HG03457 (cell line): Measurements from ENCODE around the gene PPHLN1.
"Not testable (repeated sequence)": the region's sequence is repeated elsewhere in the genome, so short reads cannot be mapped to it uniquely, and the experiment has no call there.

Experiments used
- ATAC-seq: cut with Tn5 transposase; IDR thresholded peaks from one replicate; pipeline ENCODE4 v1.9.1; 2021; ENCODE audit warnings: moderate number of reproducible peaks; ENCODE audit not compliant: unreplicated experiment

Gene PPHLN1

DNA sequence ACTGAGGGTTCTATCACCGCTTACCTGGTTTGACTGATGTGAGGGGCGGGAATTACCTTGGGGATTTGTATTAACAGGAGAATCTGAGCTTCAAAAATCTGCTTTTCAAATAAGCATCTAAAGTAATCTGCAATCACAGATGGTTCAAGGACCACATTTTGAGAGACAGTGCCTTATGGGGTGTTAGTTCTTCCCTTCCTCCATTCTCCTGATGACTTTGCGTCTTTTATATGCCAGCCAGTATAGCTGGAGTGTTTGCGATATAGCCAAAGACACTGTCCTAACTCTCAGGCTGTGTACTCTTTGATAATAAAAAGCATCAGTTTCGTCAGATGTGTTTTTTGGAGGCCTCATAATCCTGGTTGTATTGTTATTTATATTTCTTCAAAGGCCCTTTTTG is 39.5 kb downstream of the PPHLN1 start:
- ATAC-seq: no peak

DNA sequence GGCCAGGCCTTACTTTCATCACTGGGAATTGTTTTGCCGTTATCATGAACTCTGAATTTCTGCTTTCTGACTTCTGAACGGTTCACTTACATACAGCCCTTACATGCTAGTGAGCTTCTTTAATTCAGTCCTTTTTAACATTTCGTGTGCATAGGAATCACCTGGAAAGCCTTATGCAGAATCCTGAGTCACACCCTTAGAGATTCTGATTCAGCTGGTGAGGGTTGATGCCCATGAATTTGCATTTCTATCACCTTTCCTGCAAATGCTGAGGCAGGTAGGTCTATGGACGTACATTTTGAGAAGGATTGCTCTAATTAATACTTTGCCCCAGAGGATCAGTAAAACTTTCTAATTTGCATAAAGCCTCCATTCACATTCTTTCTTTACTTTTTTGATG is 44.0 kb downstream of the PPHLN1 start:
- no peak for ATAC-seq

DNA sequence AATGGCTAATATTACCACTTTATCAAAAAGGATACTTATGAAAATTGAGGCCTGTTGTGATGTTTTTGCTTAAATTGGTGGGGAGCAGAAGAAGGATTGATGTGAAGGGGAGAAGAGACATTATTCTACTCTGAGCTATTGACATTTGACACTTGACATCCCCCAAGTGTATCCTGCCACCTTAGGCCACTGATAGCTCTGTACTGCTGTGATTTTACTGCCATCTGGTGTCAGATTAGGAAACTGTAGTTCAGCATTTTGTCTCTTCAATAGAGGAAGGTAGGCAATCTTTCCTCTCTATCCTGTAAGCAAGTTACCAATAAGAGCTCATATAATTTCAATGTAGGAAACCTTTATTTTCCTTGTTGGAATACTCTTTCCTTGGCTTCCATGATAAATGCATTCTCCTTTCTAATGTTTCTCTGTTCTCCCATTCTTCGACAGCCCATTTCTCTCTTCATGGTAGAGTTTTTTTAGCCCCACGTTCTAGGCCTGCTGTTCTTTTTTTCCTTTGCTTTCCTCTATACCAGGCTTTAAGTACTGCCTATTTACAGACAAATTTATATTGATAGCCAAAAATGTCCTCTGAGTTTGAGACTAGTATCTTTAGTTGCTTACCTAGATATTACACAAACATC is 46.3 kb downstream of the PPHLN1 start:
- peak; percentile 76 for ATAC-seq

DNA sequence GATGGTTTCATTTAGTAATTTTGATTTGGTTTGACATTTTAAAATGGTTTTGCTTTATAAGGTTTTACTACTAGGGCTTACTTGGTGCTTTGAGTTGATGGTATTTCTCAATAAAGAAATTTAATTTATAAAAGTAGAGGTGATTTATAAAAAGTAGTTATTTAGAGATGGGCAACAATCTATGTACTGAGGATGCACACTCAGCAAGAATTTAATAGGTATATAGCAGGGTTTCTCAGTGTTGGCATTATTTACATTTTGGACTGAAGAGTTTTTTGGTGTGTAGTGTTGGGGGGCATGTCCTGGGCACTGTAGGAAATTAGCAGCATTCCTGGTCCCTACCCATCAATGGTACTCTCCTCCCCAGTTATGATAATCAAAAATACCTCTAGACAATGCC is 47.7 kb downstream of the PPHLN1 start:
- no peak for ATAC-seq

DNA sequence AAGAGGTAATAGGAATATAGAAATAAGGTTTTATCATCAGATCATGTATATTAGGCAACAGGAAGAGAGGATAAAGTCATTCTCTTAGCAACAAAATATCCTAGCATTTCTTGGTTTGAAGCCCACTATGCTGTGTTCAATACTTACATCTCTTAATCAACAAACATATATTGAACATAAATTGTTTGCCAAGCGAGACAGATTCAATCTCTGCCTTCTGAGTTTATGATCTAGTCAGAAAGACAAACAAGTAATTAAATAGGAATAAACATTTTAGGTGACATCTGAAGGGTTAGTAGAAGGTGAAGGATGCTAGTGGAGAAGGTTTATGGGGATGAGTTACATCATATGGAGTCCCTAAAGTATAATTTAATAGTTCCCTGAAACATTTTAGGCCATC is 54.8 kb downstream of the PPHLN1 start:
- ATAC-seq: no peak

DNA sequence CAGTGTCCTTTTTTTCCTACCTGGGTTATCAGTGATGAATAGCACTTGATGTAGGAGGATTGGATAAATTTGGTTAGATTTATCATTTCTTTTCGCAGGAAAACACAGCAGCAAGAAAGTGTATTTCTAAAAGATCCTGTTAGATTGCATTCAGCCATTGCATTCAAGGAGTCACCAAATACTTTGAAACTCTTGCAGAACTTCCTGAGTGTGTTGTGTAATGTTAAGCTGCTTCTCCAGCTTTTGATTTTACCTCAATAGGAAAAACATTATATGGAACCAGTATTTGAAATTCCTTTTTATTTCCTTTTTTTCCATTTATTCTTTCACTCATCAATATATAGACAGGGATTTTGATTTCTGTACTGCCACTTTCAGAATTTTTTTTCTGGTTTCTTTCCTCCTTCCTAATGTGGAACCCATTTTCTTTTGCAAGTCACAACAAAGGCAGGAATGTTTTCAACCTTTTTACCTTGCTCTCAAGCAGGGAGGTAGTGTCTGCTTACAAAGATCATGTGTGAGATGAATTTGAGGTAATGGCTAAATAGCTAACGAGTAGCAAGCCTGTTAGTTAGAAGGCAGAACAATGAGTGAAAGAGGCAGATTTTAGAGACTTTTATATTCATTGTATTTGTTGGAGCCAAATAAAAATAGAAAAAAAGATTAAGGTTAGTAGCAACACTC is 56.2 kb downstream of the PPHLN1 start:
- no peak for ATAC-seq

DNA sequence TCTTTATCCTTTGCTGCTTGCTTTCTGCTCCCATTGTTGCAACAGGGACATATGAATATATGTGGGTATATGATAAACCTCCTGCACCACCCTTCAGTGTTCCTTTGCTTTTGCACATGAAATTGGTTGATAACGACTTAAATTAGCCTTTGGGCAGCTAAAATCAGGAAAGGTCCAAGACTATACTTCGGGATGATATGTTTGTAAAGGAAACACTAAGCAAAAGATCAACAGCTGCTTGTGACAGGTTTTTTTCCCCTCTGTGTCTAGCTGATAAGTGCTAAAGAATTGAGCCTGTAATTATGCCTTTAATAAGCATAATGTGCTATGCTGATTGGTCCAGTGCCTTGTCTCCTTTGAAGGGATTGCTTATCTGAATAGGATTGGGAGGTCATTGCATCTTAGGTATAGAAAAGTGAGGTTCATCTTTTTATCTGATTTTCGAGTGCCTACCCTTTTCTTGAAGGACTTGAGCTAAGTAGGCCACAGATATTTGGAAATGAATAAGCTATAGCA is 59.4 kb downstream of the PPHLN1 start:
- no peak for ATAC-seq

DNA sequence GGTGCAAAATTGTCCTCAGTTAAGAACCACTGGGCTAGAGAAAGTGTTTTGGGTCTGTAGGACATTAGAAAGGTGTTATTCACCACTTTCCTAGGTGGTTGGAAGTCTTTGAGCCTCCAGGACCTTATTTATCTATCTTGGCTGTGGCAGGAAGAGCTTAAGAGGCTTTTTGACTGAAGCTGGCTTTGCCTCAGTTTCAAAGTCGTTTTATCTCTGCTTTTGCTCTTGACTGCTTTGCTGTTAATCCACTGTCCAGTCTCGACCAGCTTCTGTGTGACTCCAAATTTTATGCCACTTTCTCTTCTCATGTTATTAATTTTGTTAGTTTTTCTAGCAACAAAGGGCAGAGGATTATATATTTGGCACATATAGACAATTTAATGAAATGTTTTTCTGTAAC is 60.3 kb downstream of the PPHLN1 start:
- ATAC-seq: no peak

DNA sequence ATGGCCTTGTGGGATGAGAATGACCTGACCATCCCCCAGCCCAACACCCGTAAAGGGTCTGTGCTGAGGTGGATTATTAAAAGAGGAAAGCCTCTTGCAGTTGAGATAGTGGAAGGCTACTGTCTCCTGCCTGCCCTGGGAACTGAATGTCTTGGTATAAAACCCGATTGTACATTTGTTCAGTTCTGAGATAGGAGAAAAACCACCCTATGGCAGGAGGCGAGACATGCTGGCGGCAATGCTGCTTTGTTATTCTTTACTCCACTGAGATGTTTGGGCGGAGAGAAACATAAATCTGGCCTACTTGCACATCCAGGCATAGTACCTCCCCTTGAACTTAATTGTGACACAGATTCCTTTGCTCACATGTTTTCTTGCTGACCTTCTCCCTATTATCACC is 62.1 kb downstream of the PPHLN1 start:
- not testable (repeated sequence) for ATAC-seq

DNA sequence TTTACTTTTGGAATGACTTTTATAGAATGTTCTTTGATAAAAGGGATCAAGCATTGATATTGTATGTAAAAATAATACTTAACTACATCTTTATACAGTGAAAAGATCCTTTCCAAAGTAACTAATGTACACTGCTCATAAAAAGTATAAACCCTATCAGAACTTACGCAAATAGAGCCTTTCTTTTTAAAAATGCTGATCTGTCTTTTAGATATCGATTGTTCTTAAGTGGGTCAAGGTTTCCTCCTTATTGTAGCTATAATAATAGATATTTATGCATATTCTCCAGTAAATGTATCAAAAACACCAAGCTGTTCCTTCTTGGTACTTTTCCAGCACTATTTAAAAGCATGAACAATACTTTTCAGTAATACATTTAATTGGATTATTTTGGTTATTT is 68.5 kb downstream of the PPHLN1 start:
- ATAC-seq: no peak

DNA sequence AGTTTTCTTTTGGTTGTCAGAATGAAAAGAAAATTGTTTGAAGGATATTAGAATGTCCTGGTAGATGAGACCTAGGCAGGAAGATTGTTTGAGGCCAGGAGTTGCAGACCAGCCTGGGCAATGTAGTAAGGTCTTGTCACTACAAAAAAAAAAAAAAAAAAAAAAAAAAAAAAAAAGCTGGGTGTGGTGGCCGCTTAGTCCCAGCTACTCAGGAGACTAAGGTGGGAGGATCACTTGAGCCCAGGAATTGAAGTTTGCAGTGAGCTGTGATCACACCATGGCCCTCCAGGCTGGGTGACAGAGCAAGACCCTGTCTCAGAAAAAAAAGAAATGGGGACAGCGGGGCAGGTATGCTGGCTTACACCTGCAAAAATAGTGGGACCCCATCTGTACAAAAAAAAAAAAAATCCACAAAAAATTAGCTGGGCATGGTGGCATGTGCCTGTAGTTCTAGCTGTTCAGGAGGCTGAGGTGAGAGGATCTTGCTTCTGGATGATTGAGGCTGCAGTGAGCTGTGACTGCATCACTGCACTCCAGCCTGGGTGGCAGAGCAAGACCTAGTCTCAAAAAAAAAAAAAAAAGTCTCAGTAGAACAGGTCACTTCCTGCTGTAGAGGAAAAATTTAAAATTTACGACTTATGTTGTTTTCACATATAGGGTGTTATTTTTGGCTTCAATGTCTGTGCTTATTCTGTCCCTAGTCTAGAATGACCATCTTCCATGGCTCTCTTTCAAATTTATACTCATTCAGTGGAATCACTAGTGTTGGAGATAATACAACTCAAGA is 70.7 kb downstream of the PPHLN1 start:
- ATAC-seq: no peak

DNA sequence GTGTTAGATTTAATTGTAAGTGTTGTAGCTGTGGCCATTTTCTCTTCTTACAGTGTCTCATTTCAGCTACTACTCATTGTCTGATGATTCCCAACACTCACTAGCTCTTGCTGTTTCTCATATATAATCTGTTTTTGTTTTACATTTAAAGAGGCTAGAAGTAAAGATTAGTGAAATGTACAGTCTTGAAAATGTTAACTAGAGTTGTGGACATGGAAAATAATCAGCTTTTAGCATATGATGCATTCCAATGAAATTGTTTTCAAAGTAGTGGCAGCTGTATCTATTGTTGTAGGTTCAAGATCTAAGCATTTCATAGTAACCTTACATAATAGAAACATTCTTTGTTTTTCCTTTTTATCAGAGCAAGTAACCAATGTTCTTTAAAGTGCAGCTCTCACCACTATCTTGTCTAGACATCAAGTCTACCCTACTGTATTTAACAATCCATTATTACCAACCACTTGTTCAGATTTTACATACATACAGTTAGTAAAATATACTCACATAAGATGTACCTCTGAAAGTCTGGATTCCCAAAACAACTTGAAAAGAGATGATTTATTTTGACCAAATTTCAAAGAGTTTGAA is 76.9 kb downstream of the PPHLN1 start:
- no peak for ATAC-seq

DNA sequence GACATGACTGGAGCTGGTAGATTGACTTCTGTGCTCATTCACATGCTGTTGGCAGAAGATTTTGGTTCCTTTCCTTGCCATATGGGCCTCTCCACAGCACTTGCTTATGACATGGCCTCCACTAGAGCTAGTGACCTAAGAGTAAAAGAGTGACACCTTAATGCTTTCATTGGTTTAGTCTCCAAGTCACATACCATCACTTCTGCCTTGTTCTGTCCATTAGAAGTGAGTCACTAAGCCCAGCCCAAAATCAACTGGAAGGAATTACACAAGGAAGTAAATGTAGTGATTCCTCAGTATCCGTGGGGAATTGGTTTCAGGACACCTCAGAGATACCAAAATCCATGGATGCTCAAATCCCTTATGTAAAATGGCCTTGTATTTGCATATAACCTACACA is 81.3 kb downstream of the PPHLN1 start:
- ATAC-seq: no peak

DNA sequence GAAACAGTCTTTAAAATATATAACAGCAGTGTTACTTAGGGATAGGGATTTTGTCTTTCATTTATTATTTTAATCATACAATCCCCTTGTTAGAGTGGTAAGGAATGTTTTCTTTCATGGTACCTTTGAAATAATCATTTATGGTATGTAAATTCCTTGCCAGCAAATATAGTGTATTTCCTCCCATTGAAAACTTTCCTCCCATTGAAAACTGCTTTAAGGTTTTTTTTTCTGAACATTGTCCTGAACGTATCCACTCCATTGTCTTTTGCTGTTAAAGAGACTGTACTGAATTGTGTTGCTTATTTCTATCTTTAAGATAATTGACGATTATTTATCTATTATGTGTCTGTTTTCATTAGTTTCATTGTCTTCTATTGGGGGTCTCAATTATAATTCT is 83.5 kb downstream of the PPHLN1 start:
- ATAC-seq: no peak

DNA sequence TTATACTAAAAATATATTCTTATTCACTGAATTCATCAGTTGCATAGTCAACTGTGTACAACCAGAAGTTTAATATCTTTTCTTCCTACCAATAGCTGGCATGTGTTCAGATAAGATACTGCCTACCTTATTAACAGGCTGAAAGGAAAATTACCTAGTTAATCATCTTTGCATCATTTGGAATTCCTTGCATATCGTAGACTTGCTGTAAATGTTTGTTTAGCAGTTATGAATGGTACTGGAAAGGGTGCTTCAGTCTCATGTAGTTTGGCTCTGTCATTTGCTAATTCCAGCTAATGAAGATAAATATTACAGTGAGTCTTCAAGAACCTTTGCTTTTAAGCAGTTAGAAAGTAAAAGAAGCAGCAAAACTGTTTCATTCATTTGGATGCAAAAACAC is 84.4 kb downstream of the PPHLN1 start:
- no peak for ATAC-seq

DNA sequence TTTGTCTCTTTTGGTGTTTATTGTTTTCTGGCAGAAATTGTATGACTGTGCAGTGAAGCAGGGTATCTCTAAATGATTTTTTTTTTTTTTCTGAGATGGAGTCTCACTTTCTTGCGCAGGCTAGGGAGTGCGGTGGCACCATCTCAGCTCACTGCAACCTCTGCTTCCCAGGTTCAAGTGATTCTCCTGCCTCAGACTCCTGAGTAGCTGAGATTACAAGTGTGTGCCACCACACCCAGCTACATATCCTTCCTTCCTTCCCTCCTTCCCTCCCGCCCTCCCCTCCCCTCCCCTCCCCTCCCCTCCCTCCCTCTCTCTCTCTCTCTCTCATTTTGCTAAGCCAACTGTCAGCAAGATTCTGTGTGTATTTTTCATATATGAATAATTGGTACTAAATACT is 94.4 kb downstream of the PPHLN1 start:
- ATAC-seq: no peak

DNA sequence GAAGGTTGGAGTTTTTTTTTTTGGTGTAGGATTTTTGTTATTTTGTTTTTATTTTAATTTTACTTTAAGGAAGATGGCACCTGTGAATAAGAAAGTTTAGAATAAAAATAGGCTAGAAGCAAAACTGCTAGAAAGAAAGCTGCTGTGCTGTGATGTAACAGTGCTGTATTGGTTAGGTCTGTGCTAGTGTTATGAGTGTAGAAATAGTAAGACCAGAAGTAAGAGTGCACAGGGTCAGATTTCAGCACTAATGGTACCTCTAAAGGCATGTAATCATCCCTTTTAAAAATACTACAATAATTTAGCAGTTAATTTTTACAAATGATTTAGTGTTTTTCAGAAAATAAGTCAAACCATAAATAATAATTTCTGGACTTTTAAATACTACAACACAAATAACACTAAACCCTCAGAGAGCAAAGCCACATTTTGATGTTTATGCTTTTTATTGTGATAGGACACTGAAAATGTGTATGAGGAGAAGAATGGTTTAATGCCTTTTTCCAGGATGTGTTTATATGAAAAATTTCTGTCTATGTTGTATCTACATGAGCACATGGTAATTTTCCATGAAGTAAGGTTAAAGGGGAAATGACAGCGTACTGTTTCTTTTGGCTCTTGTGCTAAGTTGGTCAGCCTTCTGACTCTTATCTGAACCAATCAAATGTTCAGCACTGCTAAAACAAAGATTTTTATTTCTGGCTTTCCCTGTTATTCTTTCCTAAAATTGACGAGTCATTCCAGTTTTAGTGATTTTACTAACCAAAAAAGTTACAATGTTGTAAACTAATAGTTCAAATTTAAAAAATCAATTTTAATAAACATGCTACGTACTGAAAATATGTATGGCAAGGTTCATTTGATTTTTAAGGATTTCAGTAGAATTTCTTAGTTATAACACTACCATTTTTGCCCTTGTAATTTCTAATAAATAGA is 96.1 kb downstream of the PPHLN1 start:
- ATAC-seq: peak; percentile 85

DNA sequence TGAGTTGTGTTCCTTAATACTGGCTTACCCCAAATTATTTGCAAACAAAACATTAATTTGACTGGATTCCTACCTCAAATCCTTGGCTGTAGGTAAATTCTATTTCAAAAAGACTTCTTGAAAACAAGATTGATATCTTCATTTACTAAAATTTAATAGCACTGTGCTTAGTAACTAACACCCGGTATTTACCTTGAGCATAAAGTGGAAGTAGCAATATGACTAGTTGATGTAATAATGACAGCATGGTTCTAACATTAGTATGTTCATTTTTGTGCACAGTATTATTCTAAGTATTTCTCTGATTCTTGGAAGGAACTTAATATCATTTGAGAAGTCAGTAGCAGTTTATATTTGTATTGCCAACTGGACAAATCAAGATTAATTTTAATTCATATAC is 96.8 kb downstream of the PPHLN1 start:
- no peak for ATAC-seq

DNA sequence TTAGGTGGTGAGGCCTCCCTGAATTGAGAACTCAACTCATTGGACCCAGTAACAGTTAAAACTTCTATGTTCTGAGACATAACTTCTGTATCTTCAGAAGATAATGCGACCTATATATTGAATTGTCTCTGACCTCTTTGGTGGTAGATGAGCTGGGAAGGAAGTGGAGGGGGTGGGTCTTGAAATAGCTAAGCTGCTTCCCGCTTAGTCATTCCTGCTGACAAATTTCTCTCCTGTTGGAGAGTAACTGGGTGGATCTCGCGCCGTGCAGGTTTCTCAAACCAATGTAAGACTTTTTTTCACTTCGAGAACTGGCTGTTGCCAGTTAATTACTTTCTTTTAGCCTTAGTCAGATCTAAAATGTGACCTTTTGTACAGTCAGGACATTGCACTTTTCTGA is 100.8 kb downstream of the PPHLN1 start:
- ATAC-seq: no peak

DNA sequence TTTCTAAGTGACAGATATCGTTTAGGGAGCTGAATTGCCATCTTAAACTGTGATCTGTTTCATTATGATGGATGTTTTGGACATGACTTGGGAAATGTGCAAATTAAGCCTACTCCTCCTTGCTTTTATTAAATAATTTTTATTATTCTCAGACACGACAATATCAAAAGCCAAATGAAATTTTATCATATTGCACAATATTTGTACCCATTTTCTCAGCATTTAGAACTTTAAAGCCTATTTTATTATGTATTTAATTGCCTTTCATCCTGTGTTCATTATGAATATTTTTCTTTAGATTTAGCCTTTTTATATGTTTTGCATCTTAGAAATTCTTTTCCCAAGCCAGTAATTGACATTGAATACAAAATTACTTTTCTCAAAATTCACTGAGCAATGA is 102.9 kb downstream of the PPHLN1 start:
- no peak for ATAC-seq
